ENCODE measurements around the gene HHIP. TPM values are rescaled to one million over a fixed set of nuclear protein-coding genes. Genes with fewer than 3 reads are reported as not detected.

Gene HHIP
- total RNA-seq, 1 donor from 2014 or later, result 29.6 TPM

- peaks cover 40% of the 10 kb centered on the region for H3K27me3 Mint-ChIP-seq
- H3K27ac Mint-ChIP-seq, result no peak overlapping the region
- H3K4me3 Mint-ChIP-seq, result peak overlapping the region; percentile 76
Observed at GRCh38 chr4:144644368-144645101, 1.4 kb upstream of the HHIP start.

GRCh38 chr4:144645102-144645630 lies 790 bp upstream of the HHIP start:
- Mint-ChIP-seq H3K4me1 (ENCODE audit: unreplicated experiment) (peaks cover 20% of the 10 kb centered on the region), H3K36me3 (no peaks in the 10 kb centered on the region), H3K27me3 (peaks cover 43% of the 10 kb centered on the region), H3K4me3 (peak overlapping the region; percentile 83), H3K9me3 (no peaks in the 10 kb centered on the region), H3K27ac (no peak overlapping the region)
- no peak for TF ChIP-seq CTCF (conservative IDR thresholded peaks at IDR 0.05)
- no peak for DNase-seq (ENCODE audit: extremely low spot score, unreplicated experiment)

More at GRCh38 chr4:144644368-144645101, 1.4 kb upstream of the HHIP start:
- no peaks in the 10 kb centered on the region for H3K9me3 Mint-ChIP-seq
- no peak for TF ChIP-seq CTCF (conservative IDR thresholded peaks at IDR 0.05)
- no peak for DNase-seq (ENCODE audit: extremely low spot score, unreplicated experiment)
- H3K36me3 Mint-ChIP-seq, result no peaks in the 10 kb centered on the region
- H3K4me1 Mint-ChIP-seq (ENCODE audit: unreplicated experiment), result peaks cover 13% of the 10 kb centered on the region

GRCh38 chr4:144646523-144647094 lies 653 bp downstream of the HHIP start:
- Mint-ChIP-seq H3K4me3 (peak overlapping the region; percentile 98), H3K9me3 (no peaks in the 10 kb centered on the region), H3K36me3 (no peaks in the 10 kb centered on the region), H3K27ac (peak overlapping the region; percentile 77), H3K4me1 (ENCODE audit: unreplicated experiment) (peaks cover 28% of the 10 kb centered on the region), H3K27me3 (peaks cover 43% of the 10 kb centered on the region)
- DNase-seq (ENCODE audit: extremely low spot score, unreplicated experiment), result no peak
- TF ChIP-seq CTCF (conservative IDR thresholded peaks at IDR 0.05), result peak; percentile 32

GRCh38 chr4:144647095-144647561 lies 1.2 kb downstream of the HHIP start:
- Mint-ChIP-seq H3K27ac (peak overlapping the region; percentile 19), H3K36me3 (no peaks in the 10 kb centered on the region), H3K4me3 (peak overlapping the region; percentile 98), H3K9me3 (no peaks in the 10 kb centered on the region), H3K27me3 (peaks cover 43% of the 10 kb centered on the region), H3K4me1 (ENCODE audit: unreplicated experiment) (peaks cover 28% of the 10 kb centered on the region)
- DNase-seq (ENCODE audit: extremely low spot score, unreplicated experiment), result no peak
- TF ChIP-seq CTCF (conservative IDR thresholded peaks at IDR 0.05), result no peak

- DNase-seq (ENCODE audit: extremely low spot score, unreplicated experiment), result no peak
- peak overlapping the region; percentile 98 for H3K4me3 Mint-ChIP-seq
- no peaks in the 10 kb centered on the region for H3K9me3 Mint-ChIP-seq
- H3K4me1 Mint-ChIP-seq (ENCODE audit: unreplicated experiment), result peaks cover 28% of the 10 kb centered on the region
- H3K36me3 Mint-ChIP-seq, result no peaks in the 10 kb centered on the region
- peaks cover 43% of the 10 kb centered on the region for H3K27me3 Mint-ChIP-seq
- peak overlapping the region; percentile 19 for H3K27ac Mint-ChIP-seq
- TF ChIP-seq CTCF (conservative IDR thresholded peaks at IDR 0.05), result no peak
Observed at GRCh38 chr4:144647590-144647989, 1.6 kb downstream of the HHIP start.

Data from type B pancreatic cell (in vitro differentiated cells).